ENCODE results near the gene SOWAHB. TPM values are rescaled to one million over a fixed set of nuclear protein-coding genes. Genes with fewer than 3 reads are reported as not detected.

Gene SOWAHB
- polyA plus RNA-seq, 1 of the 3 experiments (the other 2 are of a cell fraction) = 0.05 TPM

- CTCF ChIA-PET = no interaction called here
- Histone ChIP-seq H3K79me2 (ENCODE audit: insufficient read depth) (no peaks in the 10 kb centered on the region), H3K9me3 (no peaks in the 10 kb centered on the region), H3K27ac (ENCODE audit: low read depth in 2 of 2, low read length in 1 of 2) (no peak overlapping the region), H4K20me1 (ENCODE audit: insufficient read depth) (no peaks in the 10 kb centered on the region), H3F3A (replicated peaks; ENCODE audit: insufficient read depth) (peaks cover 4% of the 10 kb centered on the region), H3K4me3 (ENCODE audit: low read depth in 2 of 2, low read length in 1 of 2) (no peak overlapping the region), H3K4me1 (ENCODE audit: control insufficient read depth in 1 of 2, insufficient read depth in 2 of 2, low read depth in 1 of 2, low read length in 1 of 2) (0 out of 4 replicates have a peak, but pooled peaks cover 0 to 7% of the 10 kb centered on the region in 2 experiments), H3K36me3 (replicated peaks in 1 of 2; ENCODE audit: control insufficient read depth in 1 of 2, insufficient read depth in 2 of 2, low read length in 1 of 2) (no peaks in the 10 kb centered on the region), H3K9ac (no peak overlapping the region), H3K4me2 (no peak overlapping the region), H3K9me2 (no peaks in the 10 kb centered on the region), H3K27me3 (ENCODE audit: insufficient read depth) (no peaks in the 10 kb centered on the region), H2AFZ (ENCODE audit: low read depth) (no peak overlapping the region)
- POLR2A ChIA-PET = no interaction called here
- TF ChIP-seq MEF2A (IDR thresholded peaks at IDR 0.05; ENCODE audit: borderline replicate concordance, low read depth) (no peak), ELF1 (IDR thresholded peaks at IDR 0.05) (no peak), RCOR1 (IDR thresholded peaks at IDR 0.05; ENCODE audit: low read length) (no peak)
- 92% methylated on average over 6 of the region's 6 CpGs for WGBS (ENCODE audit: low lambda C conversion rate)
- DNase-seq = no peak
Observed at GRCh38 chr4:76926841-76927240, 28.9 kb upstream of the SOWAHB start.

- no peak overlapping the region for H2AFZ ChIP-seq (ENCODE audit: low read depth)
- H3K27ac ChIP-seq (ENCODE audit: low read depth in 2 of 2, low read length in 1 of 2) = no peak overlapping the region
- H3K9me3 ChIP-seq = no peaks in the 10 kb centered on the region
- 86% methylated on average over 5 of the region's 5 CpGs for WGBS (ENCODE audit: low lambda C conversion rate)
- POLR2A ChIA-PET = no interaction called here
- H3K36me3 ChIP-seq (replicated peaks in 1 of 2; ENCODE audit: control insufficient read depth in 1 of 2, insufficient read depth in 2 of 2, low read length in 1 of 2) = no peaks in the 10 kb centered on the region
- CTCF ChIA-PET = no interaction called here
- DNase-seq = no peak
- H3K9ac ChIP-seq = no peak overlapping the region
- no peaks in the 10 kb centered on the region for H4K20me1 ChIP-seq (ENCODE audit: insufficient read depth)
- no peaks in the 10 kb centered on the region for H3K9me2 ChIP-seq
- no peaks in the 10 kb centered on the region for H3K27me3 ChIP-seq (ENCODE audit: insufficient read depth)
- no peak overlapping the region for H3K4me3 ChIP-seq (ENCODE audit: low read depth in 2 of 2, low read length in 1 of 2)
- H3K4me1 ChIP-seq (ENCODE audit: control insufficient read depth in 1 of 2, insufficient read depth in 2 of 2, low read depth in 1 of 2, low read length in 1 of 2) = no peaks in the 10 kb centered on the region
- no peak for TF ChIP-seq RXRA (IDR thresholded peaks at IDR 0.05; ENCODE audit: borderline replicate concordance, low read depth)
- TF ChIP-seq JUND (IDR thresholded peaks at IDR 0.05) = no peak
- H3F3A ChIP-seq (replicated peaks; ENCODE audit: insufficient read depth) = no peaks in the 10 kb centered on the region
- no peak overlapping the region for H3K4me2 ChIP-seq
- H3K79me2 ChIP-seq (ENCODE audit: insufficient read depth) = no peaks in the 10 kb centered on the region
Observed at GRCh38 chr4:76923619-76924357, 25.8 kb upstream of the SOWAHB start.

GRCh38 chr4:76920715-76921114 lies 22.8 kb upstream of the SOWAHB start:
- ChIA-PET POLR2A (no interaction called here), CTCF (interaction anchor here (1.0 kb wide), 1 partner anchor 416 kb away, joined by 3 read pairs; no protein-coding TSS in a partner anchor)
- Histone ChIP-seq H3K9me3 (no peaks in the 10 kb centered on the region), H3K4me2 (no peak overlapping the region), H3K4me1 (ENCODE audit: control insufficient read depth in 1 of 2, insufficient read depth in 2 of 2, low read depth in 1 of 2, low read length in 1 of 2) (no peaks in the 10 kb centered on the region), H3K27ac (ENCODE audit: low read depth in 2 of 2, low read length in 1 of 2) (no peak overlapping the region), H2AFZ (ENCODE audit: low read depth) (no peak overlapping the region), H3K9me2 (no peaks in the 10 kb centered on the region), H3K9ac (no peak overlapping the region), H3K4me3 (ENCODE audit: low read depth in 2 of 2, low read length in 1 of 2) (no peak overlapping the region), H4K20me1 (ENCODE audit: insufficient read depth) (no peaks in the 10 kb centered on the region), H3K36me3 (replicated peaks in 1 of 2; ENCODE audit: control insufficient read depth in 1 of 2, insufficient read depth in 2 of 2, low read length in 1 of 2) (no peaks in the 10 kb centered on the region), H3K79me2 (ENCODE audit: insufficient read depth) (no peaks in the 10 kb centered on the region), H3K27me3 (ENCODE audit: insufficient read depth) (no peaks in the 10 kb centered on the region), H3F3A (replicated peaks; ENCODE audit: insufficient read depth) (no peaks in the 10 kb centered on the region)
- TF ChIP-seq RCOR1 (IDR thresholded peaks at IDR 0.05; ENCODE audit: low read length) = no peak
- TF ChIP-seq MEF2A (IDR thresholded peaks at IDR 0.05; ENCODE audit: borderline replicate concordance, low read depth) = no peak
- no peak for TF ChIP-seq SIN3A (IDR thresholded peaks at IDR 0.05; ENCODE audit: borderline replicate concordance, low read depth, low read length)
- TF ChIP-seq JUND (IDR thresholded peaks at IDR 0.05) = no peak
- no peak for TF ChIP-seq RFX5 (IDR thresholded peaks at IDR 0.05; ENCODE audit: low read length)
- TF ChIP-seq TAF1 (IDR thresholded peaks at IDR 0.05; ENCODE audit: borderline replicate concordance, low read depth, low read length) = no peak
- TF ChIP-seq GATA2 (CRISPR knock-in tag; IDR thresholded peaks at IDR 0.05) = no peak
- no peak for TF ChIP-seq FOXJ3 (CRISPR knock-in tag; IDR thresholded peaks at IDR 0.05)
- no peak for TF ChIP-seq EZH2phosphoT487 (IDR thresholded peaks at IDR 0.05; ENCODE audit: borderline replicate concordance, low read depth)
- TF ChIP-seq REST (IDR thresholded peaks at IDR 0.05; ENCODE audit: low read depth, low read length) = no peak
- no peak for TF ChIP-seq ZBTB33 (IDR thresholded peaks at IDR 0.05; ENCODE audit: borderline replicate concordance, low read depth)
- TF ChIP-seq NFIC (IDR thresholded peaks at IDR 0.05; ENCODE audit: borderline replicate concordance) = no peak
- no peak for TF ChIP-seq MXI1 (IDR thresholded peaks at IDR 0.05; ENCODE audit: low read depth, low read length)
- no peak for TF ChIP-seq YY1 (IDR thresholded peaks at IDR 0.05; ENCODE audit: low read depth)
- no peak for TF ChIP-seq ELF1 (IDR thresholded peaks at IDR 0.05)
- DNase-seq = no peak

Measured in SK-N-SH (cell line).